GM12865 (cell line): ENCODE results near the gene TMTC2.

ENCODE experiments used
- DNase-seq: peaks from one replicate; pipeline ENCODE4 v3.0.0; 2010; ENCODE audit warnings: low read depth
- H3K4me3 ChIP-seq: 2 replicates; pipeline ENCODE4 v1.5.1; 2011; ENCODE audit warnings: mild to moderate bottlenecking, low read depth, low read length, control low read depth
- TF ChIP-seq, protein P1 (sequence below): IDR thresholded peaks from 2 replicates; pipeline ENCODE4 v1.5.1; 2011; ENCODE audit warnings: low read length, control low read depth, low read depth, inconsistent platforms; ENCODE audit not compliant: insufficient read depth; ENCODE audit errors: missing control alignments

Gene TMTC2

DNA sequence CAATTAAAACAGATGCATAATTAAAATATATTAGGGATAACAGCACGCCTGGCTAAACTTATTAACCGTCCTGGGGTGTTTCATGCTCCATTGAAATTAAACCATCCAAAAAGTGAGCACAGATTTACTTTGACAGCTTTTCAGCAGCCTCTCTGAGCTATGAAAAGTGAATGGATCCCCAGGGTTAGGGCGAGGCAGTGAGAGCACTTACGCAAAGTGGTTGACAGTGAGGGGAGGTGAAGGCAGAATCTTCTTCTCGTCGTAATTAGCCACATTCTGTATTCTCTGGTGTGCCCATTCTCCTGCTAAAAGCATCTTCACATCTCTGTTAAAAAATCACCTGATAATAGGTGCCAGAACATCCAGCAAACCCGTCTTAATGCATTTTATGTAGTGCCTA, 1.9 kb downstream of the TMTC2 start:
- DNase-seq: no peak
- TF ChIP-seq, protein P1, sequence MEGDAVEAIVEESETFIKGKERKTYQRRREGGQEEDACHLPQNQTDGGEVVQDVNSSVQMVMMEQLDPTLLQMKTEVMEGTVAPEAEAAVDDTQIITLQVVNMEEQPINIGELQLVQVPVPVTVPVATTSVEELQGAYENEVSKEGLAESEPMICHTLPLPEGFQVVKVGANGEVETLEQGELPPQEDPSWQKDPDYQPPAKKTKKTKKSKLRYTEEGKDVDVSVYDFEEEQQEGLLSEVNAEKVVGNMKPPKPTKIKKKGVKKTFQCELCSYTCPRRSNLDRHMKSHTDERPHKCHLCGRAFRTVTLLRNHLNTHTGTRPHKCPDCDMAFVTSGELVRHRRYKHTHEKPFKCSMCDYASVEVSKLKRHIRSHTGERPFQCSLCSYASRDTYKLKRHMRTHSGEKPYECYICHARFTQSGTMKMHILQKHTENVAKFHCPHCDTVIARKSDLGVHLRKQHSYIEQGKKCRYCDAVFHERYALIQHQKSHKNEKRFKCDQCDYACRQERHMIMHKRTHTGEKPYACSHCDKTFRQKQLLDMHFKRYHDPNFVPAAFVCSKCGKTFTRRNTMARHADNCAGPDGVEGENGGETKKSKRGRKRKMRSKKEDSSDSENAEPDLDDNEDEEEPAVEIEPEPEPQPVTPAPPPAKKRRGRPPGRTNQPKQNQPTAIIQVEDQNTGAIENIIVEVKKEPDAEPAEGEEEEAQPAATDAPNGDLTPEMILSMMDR: no peak
- peak overlapping the region; percentile 75 for H3K4me3 ChIP-seq

DNA sequence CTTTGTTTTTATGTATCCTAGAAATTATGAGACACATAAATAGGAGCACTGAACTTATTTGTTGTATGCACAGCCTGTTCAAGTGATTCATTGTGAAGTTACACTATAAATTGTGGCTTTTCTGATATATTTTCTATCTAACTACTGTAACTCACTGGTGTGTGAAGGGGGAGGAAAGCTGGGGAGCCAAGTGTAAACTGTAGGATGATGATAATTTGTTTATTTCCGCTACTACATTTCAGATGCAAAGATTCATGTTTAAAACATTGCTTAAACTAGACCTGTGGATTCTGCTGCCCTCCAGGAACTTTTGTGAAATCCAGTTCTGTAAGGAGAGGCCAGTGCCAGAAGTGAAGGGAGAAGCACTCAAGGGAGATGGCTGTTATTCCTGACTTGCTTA, 3.3 kb downstream of the TMTC2 start:
- H3K4me3 ChIP-seq: no peak overlapping the region
- TF ChIP-seq, protein P1: no peak
- no peak for DNase-seq

DNA sequence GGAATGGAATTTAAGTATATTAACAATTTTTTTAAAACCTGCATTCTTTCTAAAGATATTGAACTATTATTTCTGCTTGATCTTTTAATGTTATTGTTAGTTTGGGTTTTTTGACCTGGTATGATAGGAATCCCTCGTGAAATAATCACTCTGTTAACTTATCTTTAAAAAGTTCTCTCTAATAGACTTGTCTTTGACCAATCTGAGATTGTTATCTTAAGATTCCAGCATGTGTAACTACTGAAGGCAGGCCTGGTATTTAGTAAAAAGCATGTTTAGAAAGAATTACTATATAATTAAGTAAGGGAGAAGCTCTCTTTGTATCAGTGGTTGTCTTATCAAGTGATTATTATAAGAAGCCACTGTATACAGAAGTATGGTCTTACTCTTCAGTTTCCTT, 4.8 kb downstream of the TMTC2 start:
- DNase-seq: no peak
- H3K4me3 ChIP-seq: no peak overlapping the region
- TF ChIP-seq, protein P1: no peak

DNA sequence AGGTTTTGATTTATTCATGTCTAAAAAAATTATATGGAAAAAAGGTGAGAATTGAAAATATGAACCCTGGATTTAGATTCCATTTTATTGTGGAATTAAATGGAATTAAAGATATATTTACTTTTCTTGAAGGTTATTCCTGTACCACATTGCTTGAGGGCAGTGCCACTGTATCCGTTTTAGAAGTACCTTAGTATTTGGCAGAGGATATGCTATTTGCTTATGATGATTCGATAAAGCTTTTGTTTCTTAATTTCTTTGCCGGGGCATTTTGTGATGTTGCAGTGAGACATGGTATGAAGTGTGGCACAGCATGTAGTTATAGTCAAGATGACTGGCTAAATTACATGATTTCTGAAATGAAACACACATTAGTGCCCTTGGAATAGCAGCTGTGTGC, 7.6 kb downstream of the TMTC2 start:
- TF ChIP-seq, protein P1: no peak
- no peak for DNase-seq

DNA sequence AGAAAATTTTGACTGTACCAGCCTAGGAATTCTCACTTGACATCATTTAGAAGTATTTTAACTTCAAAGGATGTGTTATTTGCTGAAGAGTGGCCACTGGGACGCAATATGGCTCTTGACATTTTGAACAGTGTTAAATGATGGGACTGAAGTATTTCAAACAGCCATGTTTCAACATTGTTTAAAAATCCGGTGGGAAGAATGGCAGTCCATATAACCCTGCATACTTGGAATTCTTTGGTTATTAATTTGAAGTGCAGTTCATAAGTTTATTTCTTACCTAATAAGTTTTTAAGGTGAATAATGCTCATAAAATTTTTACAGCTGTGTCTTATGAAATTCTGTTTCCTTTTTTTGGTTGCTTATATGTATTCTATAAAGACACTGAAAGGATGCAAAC, 8.3 kb downstream of the TMTC2 start:
- TF ChIP-seq, protein P1: no peak
- H3K4me3 ChIP-seq: no peak overlapping the region
- no peak for DNase-seq

More for the DNA sequence above, 7.6 kb downstream of the TMTC2 start:
- H3K4me3 ChIP-seq: no peak overlapping the region

DNA sequence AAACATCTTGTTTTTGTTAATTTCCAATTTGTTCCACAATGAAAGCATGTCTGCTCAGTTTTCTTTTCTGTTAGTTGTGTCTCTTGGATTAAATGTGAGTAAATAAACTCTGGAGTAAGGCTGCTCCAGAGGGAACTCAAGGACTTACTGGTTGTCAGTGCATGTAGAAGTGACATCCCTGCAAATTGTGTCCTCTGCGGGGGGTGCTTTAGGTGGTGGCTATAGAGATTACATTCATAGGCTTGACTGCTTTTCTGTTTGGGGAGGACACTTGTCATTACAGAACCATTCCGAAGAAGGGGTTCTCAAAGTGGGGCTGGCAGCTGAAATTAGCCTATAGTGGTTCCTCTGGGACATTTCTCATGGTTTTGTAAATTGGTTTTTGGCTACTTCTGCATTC, 8.8 kb downstream of the TMTC2 start:
- H3K4me3 ChIP-seq: no peak overlapping the region
- TF ChIP-seq, protein P1: no peak
- DNase-seq: no peak

DNA sequence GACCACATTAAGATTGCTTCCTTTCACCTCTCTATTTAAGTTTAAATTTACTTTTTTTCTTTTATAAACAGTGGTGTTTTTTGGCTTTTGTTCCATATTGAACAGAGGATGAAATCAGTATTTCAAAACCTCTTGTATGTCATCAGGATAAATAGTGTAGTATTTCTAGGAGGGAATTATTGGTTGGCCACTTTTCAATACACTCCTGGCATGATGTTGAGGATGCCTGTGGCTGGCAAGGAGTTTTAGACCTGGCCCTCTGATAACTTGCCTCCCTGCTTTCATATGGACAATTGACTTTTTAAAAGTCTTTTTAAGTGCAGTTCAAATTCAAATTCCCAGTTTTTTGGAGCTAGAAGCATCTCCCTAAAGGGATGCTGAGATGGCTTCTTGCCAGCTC, 9.8 kb downstream of the TMTC2 start:
- TF ChIP-seq, protein P1: no peak

More for the DNA sequence above, 9.8 kb downstream of the TMTC2 start:
- no peak overlapping the region for H3K4me3 ChIP-seq
- no peak for DNase-seq
